GM12872 (cell line): ENCODE data around the gene ARCN1.

ENCODE experiments used
- CTCF ChIP-seq: IDR thresholded peaks from 3 replicates; pipeline ENCODE4 v1.5.1; 2011; ENCODE audit warnings: low read depth, mild to moderate bottlenecking, low read length, moderate library complexity; ENCODE audit not compliant: insufficient read depth

The ARCN1 gene

DNA sequence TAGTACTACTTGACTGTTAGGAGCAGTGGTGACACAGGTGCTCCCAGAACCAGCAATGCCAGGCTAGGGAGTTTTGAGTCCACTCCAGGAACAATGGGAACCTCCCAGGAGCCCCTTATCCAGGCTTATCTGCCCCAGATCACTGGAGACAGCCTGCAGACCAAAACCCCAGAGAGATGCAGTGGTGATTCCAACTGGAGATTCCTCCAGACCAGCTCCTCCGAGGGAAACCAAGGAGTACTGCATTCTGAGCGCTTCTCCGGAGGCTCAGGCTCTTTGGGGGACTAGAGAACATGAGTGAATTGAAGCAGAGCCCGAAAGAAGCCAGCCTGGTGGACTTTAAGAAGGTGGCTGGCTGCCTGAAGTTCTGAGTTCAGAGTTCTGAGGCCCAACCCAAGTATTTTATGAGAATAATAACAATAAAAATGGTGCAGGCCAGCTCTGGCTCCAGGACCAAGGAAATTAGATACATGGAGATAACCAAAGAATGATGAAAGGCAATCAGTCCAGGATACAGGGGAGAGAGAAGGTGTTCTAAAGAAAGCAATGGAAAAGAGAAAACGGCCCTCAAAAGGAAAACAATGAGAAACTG lies 42.5 kb upstream of the ARCN1 start:
- no peak for TF ChIP-seq CTCF

GRCh38 chr11:118530180-118530682 lies 42.0 kb upstream of the ARCN1 start:
- no peak for TF ChIP-seq CTCF

DNA sequence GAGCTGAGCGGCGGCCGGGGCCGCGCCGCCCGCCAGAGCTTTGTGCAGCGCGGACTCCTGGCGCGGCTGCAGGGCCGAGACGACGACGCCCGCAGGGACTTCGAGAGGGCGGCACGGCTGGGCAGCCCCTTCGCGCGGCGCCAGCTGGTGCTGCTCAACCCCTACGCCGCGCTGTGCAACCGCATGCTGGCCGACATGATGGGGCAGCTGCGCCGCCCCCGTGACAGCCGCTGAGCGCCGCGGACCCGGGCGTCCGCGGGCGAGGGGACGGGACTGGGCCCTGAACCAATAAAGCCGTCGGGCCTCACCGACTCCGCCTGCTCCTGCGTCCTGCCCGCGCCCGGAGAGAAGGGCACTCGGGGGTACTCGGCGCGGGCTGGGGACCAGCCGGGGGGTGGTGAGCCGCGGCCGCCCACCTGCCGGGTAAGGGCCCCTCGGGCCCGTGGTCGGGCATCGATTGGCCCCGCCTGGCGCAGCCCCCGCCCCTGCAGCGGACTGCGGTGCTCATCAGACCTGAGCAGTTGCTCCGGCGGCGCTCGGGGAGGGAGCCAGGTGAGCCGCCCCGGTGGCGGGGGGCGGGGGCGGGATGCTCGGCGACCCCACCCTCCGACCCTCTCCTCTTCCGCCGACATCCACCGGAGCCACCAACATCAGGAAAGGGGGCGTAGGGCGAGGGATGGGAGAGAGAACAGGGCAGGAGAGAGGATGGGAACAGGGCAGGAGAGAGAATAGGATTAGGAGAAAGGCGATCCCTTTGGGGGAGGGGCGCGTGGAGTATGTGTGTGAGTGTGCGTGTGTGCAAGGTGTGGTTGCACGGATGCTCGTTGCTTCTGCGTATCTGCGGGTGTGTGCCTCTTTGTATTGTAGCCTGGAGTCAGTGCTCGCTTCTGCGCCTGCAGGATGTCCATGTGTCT lies 41.3 kb upstream of the ARCN1 start, which contains the start of gene TMEM25:
Gene TMEM25 (plus strand): TSS at position 510 of the 914 bp plus-strand sequence. CDS start 610 bp downstream, outside the sequence.
- TF ChIP-seq CTCF = no peak

DNA sequence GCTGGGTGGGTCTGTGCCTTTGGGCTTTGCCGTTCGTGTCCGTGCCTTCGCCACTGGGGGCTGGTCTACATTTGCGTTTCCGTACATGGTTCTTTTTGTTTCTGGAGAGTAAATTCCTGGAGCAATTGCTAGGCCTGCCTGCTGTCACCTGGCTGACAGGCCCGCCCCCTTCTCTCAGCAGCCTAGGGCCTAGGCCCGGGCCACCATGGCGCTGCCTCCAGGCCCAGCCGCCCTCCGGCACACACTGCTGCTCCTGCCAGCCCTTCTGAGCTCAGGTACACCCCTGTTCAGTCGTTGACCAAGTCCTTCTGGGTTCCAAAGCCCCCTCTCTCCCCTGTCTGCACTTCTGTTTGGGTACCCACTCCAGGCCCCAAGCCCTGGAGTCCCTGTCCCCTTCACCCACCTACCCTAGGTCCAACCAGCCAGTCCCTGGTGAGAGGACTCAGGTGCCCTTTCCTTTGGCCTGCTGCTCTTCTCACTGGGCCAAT lies 40.6 kb upstream of the ARCN1 start:
- no peak for TF ChIP-seq CTCF

GRCh38 chr11:118532091-118532490 lies 40.1 kb upstream of the ARCN1 start:
- TF ChIP-seq CTCF = no peak

DNA sequence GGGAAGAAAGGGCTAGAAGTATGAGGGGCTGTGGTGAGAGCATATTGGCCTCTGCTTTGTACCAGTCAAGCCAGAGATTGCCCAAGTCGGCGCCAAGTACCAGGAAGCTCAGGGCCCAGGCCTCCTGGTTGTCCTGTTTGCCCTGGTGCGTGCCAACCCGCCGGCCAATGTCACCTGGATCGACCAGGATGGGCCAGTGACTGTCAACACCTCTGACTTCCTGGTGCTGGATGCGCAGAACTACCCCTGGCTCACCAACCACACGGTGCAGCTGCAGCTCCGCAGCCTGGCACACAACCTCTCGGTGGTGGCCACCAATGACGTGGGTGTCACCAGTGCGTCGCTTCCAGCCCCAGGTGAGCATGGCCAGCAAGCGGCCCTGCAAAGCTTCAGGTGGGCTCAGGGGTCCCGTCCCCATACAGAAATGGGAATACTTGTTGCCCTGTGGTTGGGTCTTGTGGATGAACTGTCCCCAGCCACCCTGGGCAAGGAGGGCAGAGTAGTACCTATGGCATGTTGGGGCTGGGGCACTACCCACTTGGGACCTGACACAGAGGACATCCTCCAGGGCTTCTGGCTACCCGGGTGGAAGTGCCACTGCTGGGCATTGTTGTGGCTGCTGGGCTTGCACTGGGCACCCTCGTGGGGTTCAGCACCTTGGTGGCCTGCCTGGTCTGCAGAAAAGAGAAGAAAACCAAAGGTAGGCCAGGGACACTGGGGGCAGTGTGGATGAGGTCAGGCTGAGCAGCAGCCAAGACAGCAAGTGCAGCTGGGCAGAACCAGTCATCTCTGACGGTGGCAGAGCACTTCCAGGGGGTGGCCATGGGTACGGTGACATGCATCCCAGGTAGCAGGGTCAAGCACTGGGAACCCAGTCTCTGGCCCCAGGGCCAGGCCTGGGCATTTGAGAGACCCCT lies 39.1 kb upstream of the ARCN1 start:
- no peak for TF ChIP-seq CTCF
